GM21367 (cell line): ENCODE measurements around the gene KPNB1.

ENCODE experiments used
- ATAC-seq: cut with Tn5 transposase; IDR thresholded peaks from one replicate; pipeline ENCODE4 v1.9.1; 2021; ENCODE audit not compliant: unreplicated experiment

The KPNB1 gene

DNA sequence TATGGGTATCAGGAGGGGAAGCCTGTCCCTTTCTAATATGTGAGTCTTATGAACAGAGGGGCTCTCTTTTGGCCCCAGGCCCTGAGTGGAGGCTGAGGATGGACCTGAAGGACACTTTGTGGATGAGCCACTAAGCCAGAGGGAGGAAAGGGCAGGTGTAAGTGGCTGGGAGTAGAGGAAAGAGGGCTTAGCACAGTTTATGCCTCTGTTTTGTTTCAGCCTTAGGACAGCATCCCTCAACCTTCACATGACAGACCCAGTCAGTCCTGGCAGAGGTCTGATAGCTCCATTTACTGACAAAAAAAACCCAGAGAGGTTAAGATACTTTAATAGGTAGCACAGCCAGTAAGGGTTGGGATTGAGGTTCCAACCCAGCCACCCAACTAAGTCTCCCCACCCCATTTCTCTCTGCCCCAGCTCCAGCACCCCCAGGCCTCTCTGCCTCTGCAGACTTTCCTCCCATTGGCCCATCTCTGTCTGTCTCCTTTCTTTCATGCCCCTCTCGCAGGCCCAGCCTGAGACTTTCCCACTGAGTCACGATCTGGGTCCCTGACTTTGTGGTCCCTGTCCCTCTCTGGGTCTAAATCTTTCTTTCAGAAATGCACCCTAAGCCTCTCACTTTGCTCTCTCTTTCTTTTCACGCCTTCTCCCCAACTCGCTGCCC lies 78.6 kb downstream of the KPNB1 start:
- ATAC-seq: no peak

DNA sequence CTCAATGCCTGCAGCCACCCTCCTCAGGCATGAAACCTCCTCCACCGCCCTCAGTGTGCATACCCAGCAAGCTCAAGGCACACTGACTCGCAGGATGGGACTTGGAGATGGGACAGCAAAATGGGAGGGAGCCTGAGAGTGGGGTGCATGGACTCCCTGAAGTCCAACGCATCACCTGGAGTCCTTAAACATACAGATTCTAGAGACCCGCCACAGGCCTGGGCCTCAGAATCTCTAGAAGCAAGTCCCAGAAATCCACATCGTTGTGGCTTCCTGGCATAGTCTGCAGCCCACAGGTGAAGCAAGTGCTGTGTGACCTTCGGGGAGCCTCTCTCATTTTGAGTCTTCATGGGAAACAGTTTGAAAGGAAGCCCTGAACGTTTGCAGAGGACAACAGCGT lies 79.8 kb downstream of the KPNB1 start:
- no peak for ATAC-seq

DNA sequence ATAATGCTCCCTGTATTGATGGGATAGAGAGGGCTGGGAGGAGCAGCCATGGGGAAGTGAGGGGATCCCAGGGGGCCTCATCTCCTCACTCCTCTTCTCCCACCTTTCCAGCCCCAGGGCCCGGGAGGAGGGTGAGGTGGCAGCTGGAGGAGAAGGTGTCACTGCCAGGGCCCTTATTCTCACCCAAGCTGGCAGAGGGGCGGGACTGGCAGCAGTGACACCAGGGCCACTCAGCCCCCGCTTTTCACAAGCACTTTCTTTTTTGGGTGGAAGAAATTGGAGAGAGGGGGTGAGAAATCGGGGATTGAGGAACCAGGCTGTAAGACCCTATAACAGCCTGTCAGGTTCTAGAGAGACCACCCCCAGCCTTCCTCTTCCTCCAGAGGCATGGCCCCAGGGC lies 81.0 kb downstream of the KPNB1 start:
- no peak for ATAC-seq

DNA sequence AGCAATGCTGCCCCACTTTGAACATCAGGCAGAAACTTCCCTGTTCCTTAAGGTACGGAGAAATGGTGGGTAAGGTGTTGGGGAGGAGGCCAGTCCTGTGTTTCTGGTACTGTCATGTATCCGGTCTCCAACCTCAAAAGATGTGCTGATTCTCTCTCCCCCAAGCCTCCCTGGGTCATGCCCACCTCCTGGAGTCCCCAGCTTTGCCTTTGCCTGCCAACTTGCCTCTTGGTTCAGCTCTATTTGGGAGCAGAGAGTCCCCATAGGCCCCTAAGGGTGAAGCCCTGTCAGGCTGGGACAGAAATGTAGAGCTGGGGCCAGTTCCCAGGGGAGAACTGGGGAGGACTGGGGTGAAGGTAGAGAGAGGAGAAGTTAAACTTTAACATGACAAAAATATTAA lies 81.7 kb downstream of the KPNB1 start:
- no peak for ATAC-seq

DNA sequence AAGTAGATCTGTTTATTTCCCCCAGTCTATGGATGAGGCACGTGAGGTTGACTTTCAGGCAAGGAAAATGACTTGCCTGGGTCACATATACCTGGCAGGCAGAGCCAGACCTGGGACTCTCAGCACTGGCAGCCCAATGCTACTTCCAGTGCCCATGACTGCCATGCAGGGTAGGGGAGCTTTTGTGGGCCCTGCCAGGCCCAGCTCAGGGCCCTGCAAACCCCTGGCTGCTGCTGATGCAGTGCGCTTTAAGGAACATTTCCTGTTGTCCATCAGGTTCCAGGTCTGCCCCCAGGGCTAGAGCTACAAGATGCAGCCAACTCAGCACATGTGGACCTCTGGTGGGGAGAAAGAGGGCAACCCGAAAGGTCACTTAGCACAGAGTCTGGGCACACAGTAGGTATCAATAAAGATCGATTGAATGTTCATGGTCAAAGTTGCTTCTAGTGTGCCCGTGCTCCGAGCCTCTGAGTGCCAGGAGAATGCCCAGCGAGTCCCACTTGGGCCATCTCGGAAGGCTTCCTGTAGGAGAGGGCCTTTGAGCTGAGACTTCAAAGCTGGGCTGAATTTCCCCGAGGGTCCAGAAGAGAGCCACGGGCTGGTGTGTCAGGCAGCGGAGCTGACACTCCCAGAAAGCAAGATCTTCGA lies 82.8 kb downstream of the KPNB1 start:
- ATAC-seq: no peak

DNA sequence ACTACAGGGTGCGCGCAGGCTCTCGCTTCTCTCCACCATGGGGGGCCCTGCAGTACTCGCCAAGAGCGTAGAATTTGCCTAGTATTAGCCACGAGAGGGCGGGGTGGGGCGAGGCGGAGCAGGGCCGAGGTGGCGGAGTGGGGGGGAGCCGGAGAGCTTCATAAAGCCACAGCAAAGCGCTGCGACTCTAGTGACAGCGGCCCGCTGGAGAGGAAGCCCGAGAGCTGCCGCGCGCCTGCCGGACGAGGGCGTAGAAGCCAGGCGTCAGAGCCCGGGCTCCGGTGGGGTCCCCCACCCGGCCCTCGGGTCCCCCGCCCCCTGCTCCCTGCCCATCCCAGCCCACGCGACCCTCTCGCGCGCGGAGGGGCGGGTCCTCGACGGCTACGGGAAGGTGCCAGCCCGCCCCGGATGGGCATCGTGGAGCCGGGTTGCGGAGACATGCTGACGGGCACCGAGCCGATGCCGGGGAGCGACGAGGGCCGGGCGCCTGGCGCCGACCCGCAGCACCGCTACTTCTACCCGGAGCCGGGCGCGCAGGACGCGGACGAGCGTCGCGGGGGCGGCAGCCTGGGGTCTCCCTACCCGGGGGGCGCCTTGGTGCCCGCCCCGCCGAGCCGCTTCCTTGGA lies 83.4 kb downstream of the KPNB1 start, which contains the start of gene TBX21:
Gene TBX21 (plus strand): TSS at position 190 of the 627 bp plus-strand sequence. CDS start 219 bp downstream, at position 409.
- peak; percentile 53 for ATAC-seq

DNA sequence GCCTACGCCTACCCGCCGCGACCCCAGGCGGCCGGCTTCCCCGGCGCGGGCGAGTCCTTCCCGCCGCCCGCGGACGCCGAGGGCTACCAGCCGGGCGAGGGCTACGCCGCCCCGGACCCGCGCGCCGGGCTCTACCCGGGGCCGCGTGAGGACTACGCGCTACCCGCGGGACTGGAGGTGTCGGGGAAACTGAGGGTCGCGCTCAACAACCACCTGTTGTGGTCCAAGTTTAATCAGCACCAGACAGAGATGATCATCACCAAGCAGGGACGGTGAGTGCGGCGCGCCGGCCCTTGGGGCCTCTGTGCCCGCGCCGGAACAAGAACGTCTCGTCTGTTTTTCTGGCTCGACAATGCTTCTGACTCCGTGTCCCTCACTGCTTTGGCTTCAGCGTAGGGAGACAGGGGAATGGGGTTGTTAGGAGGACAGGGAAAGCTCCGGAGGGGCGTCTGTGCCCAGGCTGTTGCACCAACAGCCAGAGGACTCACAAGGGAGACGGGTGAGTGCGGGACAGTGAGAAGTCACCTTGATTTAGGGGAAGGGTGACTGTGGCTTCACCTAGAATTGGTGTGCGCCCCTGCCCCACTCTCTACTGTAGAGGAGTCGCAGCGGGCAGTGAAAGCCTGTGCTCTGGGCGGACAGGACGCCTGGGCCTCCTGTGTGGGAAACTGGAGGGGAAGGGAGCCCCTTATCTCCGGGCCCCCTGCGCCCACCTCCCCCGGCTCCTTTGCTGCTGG lies 84.1 kb downstream of the KPNB1 start:
- peak; percentile 15 for ATAC-seq

DNA sequence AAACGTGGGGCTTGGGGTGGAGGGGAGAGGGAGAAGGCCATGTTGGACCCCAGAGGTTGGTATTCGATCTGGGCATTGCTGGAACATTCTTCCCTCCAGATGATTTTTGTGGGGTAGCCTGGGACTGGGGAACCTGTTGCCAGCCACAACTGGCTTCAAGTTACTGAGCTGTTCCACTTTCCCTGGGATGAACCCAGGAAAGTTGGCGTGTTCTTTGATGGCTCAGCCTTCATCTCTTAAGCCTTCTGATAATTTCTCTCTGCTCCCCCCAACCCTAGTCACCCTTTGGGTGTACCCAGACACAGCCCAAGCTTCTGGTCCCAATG lies 85.4 kb downstream of the KPNB1 start:
- ATAC-seq: no peak
